Skeletal muscle tissue (tissue), 4 donors: ENCODE data around the gene SCRN3. TPM values are rescaled to one million over a fixed set of nuclear protein-coding genes. Genes with fewer than 3 reads are reported as not detected.

Experiments used
- H3K27ac ChIP-seq: one replicate; pipeline ENCODE4 v1.7.0; 2013; ENCODE audit warnings: mild to moderate bottlenecking, low read depth, low read length, inconsistent platforms
- H3K27me3 ChIP-seq, 3 donors: one replicate each; pipeline ENCODE4 v1.7.0; 2013; ENCODE audit warnings: low read length in 3 of 3; ENCODE audit not compliant: control insufficient read depth in 3 of 3, insufficient read depth in 3 of 3
- H3K36me3 ChIP-seq, 3 donors: one replicate each; pipeline ENCODE4 v1.7.0; 2013; ENCODE audit warnings: low read length in 3 of 3; ENCODE audit not compliant: control insufficient read depth in 3 of 3, insufficient read depth in 3 of 3
- H3K4me1 ChIP-seq, 3 donors: one replicate each; pipeline ENCODE4 v1.7.0; 2013; ENCODE audit warnings: low read length in 3 of 3, mild to moderate bottlenecking in 3 of 3; ENCODE audit not compliant: control insufficient read depth in 3 of 3, insufficient read depth in 3 of 3
- H3K4me3 ChIP-seq, 3 donors: one replicate each; pipeline ENCODE4 v1.7.0; 2013; ENCODE audit warnings: low read length in 3 of 3
- H3K9ac ChIP-seq, 3 donors: one replicate each; pipeline ENCODE4 v1.7.0; 2013; ENCODE audit warnings: low read length in 3 of 3, mild to moderate bottlenecking in 3 of 3, moderate library complexity in 2 of 3, low read depth in 1 of 3
- H3K9me3 ChIP-seq, 3 donors: one replicate each; pipeline ENCODE4 v1.7.0; 2013; ENCODE audit warnings: low read length in 3 of 3; ENCODE audit not compliant: control insufficient read depth in 3 of 3
- total RNA-seq: library from RNA; depleted of rRNA; stranded (reverse); fragments of >200 nt; gene quantifications from one replicate; pipeline ENCODE4 v1.2.3, GENCODE V29; 2014
- donor health status: Osteomylitis.

The SCRN3 gene
- total RNA-seq, 1 donor from 2014 or later: 14.6 TPM

DNA sequence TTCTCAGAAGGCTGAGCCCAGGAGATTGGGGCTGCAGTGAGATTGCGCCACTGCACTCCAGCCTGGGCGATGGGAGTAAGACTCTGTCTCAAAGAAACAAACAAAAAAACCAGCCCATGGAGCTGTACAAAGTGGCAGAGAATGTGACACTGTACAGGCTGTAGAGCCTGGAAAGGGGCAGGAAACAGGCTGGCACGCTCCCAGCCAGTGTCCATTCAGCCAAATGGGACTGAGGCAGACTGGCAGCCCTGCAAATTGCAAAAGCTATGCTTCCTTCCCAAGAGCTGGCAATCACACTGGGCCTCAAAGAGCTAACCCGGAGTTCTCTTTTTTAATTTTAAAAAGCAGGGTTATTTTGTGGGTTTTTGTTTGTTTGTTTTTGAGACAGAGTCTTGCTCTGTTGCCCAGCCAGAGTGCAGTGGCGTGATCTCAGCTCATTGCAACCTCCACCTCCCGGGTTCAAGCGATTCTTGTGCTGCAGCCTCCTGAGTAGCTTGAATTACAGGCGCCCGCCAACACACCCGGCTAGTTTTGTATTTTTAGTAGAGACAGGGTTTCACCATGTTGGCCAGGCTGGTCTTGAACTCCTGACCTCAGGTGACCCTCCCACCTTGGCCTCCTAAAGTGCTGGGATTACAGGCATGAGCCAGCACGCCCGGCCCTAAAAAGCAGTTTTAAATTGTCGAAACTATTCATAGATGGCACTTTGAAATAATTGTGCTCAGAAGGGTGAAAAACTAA, 42.8 kb downstream of the SCRN3 start:
- Histone ChIP-seq H3K27me3 (no peaks in the 10 kb centered on the region), H3K36me3 (peaks cover 0 to 11% (median 3%) of the 10 kb centered on the region in 3 donors), H3K9me3 (no peaks in the 10 kb centered on the region), H3K27ac (no peak overlapping the region), H3K4me1 (peaks cover 4 to 8% (median 5%) of the 10 kb centered on the region in 3 donors), H3K9ac (no peak overlapping the region), H3K4me3 (no peak overlapping the region)

DNA sequence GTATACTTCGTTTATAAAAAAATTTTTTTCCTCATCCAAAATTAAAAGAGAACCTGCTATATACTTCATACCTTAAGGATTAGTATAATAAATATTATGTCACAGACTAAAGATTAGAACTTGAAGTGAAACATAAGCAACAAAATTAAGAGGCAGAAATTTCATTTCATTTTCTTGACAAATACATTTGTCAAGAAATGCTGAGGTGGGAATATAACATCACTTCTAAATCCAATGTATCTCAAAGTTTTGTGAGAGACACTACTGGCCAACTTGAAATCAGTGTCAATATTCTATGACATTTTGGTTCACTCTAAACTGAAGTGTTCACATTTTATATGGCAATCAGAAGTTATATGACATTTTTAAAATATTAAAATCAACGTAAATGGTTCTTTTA, 43.8 kb downstream of the SCRN3 start:
- Histone ChIP-seq H3K27ac (no peak overlapping the region), H3K9me3 (no peaks in the 10 kb centered on the region), H3K27me3 (no peaks in the 10 kb centered on the region), H3K9ac (no peak overlapping the region), H3K4me1 (peaks cover 4 to 8% (median 5%) of the 10 kb centered on the region in 3 donors), H3K36me3 (peaks cover 0 to 7% (median 2%) of the 10 kb centered on the region in 3 donors), H3K4me3 (no peak overlapping the region)

DNA sequence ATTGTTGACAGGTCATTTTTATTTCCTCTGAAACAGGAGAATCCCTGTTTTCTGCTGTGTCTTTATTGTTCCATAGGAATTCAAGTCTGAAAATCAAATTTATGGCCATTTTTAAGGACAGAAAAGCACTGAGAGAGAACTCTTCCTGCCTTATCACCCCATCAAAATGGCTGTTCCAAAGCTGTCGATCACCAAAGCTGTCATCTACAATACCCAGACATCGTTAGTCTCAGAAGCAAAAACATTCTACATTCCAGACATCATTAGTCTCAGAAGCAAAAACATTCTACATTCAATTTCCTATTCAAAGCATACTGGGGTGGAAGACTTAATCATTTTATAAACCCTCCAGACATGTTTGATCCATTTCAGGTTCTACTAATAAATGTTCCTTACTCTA, 44.4 kb downstream of the SCRN3 start:
- Histone ChIP-seq H3K27ac (no peak overlapping the region), H3K4me1 (peaks cover 4 to 8% (median 5%) of the 10 kb centered on the region in 3 donors), H3K9me3 (no peaks in the 10 kb centered on the region), H3K4me3 (no peak overlapping the region), H3K27me3 (no peaks in the 10 kb centered on the region), H3K36me3 (peaks cover 0 to 7% (median 5%) of the 10 kb centered on the region in 3 donors), H3K9ac (no peak overlapping the region)

DNA sequence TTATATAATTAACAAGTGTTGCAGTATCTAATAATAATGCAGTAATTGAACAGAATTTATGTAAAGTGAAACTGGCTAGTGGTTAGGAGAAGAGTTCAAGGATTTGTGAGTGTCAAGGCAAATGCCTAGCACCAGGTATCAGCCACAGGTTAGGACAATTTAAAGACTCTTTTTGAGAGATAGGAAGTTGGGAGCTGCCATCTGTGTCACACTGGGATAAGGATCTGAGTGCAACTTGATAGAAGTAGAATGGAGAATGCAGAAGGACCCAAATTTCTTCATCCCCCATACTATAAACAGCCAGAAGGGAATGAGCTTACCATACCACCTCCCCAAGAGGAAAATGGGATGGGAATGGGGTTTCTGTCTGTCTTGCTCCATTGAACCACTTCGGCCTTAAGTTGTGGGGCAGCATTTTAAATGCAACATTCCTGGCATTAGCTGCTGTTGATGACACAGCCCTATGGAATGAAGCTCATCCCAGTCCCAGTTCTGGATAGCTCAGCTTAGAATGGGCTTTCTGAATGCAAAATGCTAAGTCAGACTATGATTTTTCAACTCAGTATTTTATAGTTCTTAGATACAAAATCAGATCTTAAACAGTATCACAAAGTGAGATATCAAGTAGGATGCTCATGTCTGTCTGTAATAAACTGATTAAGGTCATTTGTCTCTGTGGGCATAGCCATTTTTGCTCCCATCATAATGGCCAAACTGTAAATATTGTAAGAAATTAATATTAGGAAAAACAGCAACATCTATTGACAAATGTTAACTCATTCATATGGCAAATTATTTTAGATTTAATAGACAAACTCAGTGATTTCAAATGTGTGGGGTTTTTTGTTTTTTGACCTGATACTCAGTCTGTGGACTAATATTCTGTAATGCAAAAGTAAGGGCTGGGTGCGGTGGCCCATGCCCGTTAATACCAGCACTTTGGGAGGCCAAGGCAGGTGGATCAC, 47.3 kb downstream of the SCRN3 start:
- Histone ChIP-seq H3K36me3 (peaks cover 0 to 9% (median 3%) of the 10 kb centered on the region in 3 donors), H3K27me3 (no peaks in the 10 kb centered on the region), H3K4me1 (peaks cover 4 to 8% (median 5%) of the 10 kb centered on the region in 3 donors), H3K4me3 (no peak overlapping the region), H3K27ac (no peak overlapping the region), H3K9me3 (no peaks in the 10 kb centered on the region), H3K9ac (no peak overlapping the region)

DNA sequence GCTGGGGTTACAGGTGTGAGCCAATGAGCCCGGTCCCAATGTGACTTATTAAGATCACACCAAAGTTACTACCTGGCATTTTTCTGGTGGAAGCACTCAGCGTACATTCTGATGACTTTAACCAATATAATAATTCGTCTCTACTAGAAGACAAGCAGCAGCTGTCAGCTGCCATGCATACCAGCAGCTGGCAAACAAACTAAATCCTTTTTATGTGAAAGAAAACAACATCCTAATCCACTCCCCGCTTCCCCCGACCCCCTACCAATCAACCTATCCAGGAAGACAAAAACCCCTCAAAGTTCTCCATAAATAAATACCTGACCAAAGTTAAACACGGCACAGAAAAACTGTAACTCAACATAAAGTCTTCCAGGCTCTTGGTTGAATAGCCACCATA, 49.2 kb downstream of the SCRN3 start:
- H3K9me3 ChIP-seq: no peaks in the 10 kb centered on the region
- H3K4me1 ChIP-seq: no peaks in the 10 kb centered on the region
- H3K27me3 ChIP-seq: no peaks in the 10 kb centered on the region
- H3K4me3 ChIP-seq: no peak overlapping the region
- H3K27ac ChIP-seq: no peak overlapping the region
- no peak overlapping the region for H3K9ac ChIP-seq
- peaks cover 0 to 9% (median 3%) of the 10 kb centered on the region in 3 donors for H3K36me3 ChIP-seq

DNA sequence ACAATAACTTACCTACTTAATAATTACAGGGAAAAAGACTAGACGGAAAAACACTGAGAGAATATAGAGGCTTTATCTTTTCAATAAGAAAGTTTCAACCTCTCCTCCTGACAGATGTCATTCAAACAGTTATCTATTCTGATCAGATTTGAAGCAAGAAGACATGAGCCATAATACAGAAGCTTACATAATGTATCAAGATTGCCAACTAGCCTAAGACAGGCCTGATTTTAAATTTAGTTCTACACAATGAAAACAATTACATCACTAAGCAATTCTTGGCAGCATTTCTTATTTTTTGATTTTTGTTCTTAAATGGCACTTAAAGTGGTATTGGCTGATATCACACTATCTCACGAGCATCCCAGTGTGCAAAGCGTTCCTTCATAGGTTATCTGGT, 49.7 kb downstream of the SCRN3 start:
- Histone ChIP-seq H3K4me3 (no peak overlapping the region), H3K36me3 (peaks cover 2 to 9% (median 3%) of the 10 kb centered on the region in 3 donors), H3K4me1 (no peaks in the 10 kb centered on the region), H3K9me3 (no peaks in the 10 kb centered on the region), H3K27ac (no peak overlapping the region), H3K27me3 (no peaks in the 10 kb centered on the region), H3K9ac (no peak overlapping the region)

DNA sequence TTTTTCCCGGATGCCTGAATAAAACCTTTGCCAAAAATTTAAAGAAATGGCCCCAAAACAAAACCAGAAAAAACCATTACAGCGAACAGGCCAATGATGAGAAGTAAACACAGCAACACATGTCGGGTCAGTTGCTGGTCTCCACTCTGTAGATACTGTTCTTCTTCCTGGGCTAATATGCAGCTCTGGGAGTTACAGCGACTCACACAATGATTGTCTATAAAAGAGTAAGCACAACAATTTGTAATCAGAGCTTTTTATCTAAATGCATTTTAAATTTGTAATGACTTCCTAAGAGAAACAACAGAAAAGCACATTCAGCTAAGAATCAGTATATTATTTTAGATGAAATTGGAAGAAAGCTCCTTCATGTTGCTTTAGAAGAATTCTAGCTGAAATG, 51.0 kb downstream of the SCRN3 start:
- Histone ChIP-seq H3K27ac (no peak overlapping the region), H3K4me3 (no peak overlapping the region), H3K27me3 (no peaks in the 10 kb centered on the region), H3K9ac (no peak overlapping the region), H3K4me1 (no peaks in the 10 kb centered on the region), H3K36me3 (peaks cover 2 to 9% (median 3%) of the 10 kb centered on the region in 3 donors), H3K9me3 (no peaks in the 10 kb centered on the region)

DNA sequence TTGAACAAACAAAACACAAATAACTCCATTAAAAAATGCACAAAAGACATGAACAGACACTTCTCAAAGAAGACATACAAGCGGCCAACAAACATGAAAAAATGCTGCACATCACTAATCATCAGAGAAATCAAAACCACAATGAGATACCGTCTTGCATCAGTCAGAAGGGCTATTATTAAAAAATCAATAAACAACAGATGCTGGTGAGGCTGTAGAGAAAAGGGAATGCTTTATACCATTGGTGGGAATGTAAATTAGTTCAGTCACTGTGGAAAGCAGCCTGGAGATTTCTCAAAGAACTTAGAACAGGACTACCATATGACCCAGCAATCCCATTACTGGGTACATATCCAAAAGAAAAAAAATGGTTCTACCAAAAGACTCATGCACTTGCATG, 53.5 kb downstream of the SCRN3 start:
- no peak overlapping the region for H3K4me3 ChIP-seq
- H3K27ac ChIP-seq: no peak overlapping the region
- no peak overlapping the region for H3K9ac ChIP-seq
- no peaks in the 10 kb centered on the region for H3K9me3 ChIP-seq
- peaks cover 4 to 10% (median 6%) of the 10 kb centered on the region in 3 donors for H3K36me3 ChIP-seq
- H3K27me3 ChIP-seq: no peaks in the 10 kb centered on the region
- no peaks in the 10 kb centered on the region for H3K4me1 ChIP-seq

DNA sequence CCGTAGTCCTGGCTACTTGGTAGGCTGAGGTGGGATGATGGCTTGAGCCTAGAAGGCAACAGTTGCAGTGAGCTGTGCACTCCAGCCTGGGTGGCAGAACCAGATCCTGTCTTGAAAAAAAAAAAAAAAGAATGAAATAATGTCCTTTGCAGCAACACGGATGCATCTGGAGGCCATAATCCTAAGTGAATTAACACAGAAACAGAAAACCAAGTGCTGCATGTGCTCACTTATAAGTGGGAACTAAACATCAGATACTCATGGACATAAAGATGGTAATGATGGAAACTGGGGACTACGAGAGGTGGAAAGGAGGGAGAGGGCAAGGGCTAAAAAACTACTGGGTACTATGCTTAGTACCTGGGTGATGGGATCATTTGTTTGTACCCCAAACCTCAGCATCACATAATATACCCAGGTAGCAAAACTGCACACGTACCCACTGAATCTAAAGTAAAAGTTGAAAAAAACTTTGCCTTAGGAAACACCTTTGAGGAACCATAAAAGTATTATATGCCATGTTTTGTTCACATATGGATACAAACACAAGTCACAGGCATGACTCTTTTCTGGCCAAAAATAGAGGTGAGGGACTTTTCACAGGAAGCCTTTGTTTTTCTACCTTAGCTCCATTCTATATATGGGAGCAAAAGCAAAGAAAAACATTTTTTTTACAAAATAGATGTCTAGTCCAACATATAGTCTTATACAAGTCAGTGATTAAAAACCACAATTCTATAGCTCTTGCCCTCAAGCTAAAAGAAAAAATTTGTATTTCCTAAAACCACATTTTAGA, 54.7 kb downstream of the SCRN3 start:
- Histone ChIP-seq H3K36me3 (peaks cover 4 to 7% (median 6%) of the 10 kb centered on the region in 3 donors), H3K4me3 (no peak overlapping the region), H3K4me1 (no peaks in the 10 kb centered on the region), H3K9me3 (no peaks in the 10 kb centered on the region), H3K27me3 (no peaks in the 10 kb centered on the region), H3K9ac (no peak overlapping the region), H3K27ac (no peak overlapping the region)
